BJ (cell line): ENCODE data around the gene SPEM2. TPM values are rescaled to one million over a fixed set of nuclear protein-coding genes. Genes with fewer than 3 reads are reported as not detected.

Source experiments
- CTCF ChIA-PET: fragments of 350-600 bp; formaldehyde crosslinking; extraction: SDS; loops from one replicate; lab custom pipeline; 2021; ENCODE audit warnings: antibody characterized with exemption, inconsistent platforms; lab: Yijun Ruan, JAX
- POLR2A ChIA-PET: fragments of 300-600 bp; sonication (Branson Sonifier 250); formaldehyde crosslinking; extraction: SDS; loops from one replicate; lab custom pipeline; 2021; ENCODE audit warnings: antibody characterized with exemption; lab: Charles Lee
- DNase-seq: peaks from one replicate; pipeline ENCODE4 v3.0.0-alpha.2; 2011; ENCODE audit warnings: low read depth
- H3K27me3 ChIP-seq: 2 replicates; pipeline ENCODE4 v1.6.0; 2011; ENCODE audit warnings: low read length; ENCODE audit not compliant: control insufficient read depth, insufficient read depth
- H3K36me3 ChIP-seq: 2 replicates; pipeline ENCODE4 v1.5.1; 2011; ENCODE audit warnings: low read length; ENCODE audit not compliant: control insufficient read depth, insufficient read depth
- H3K4me3 ChIP-seq: 2 replicates; pipeline ENCODE4 v1.5.1; 2011; ENCODE audit warnings: low read depth, mild to moderate bottlenecking, control low read depth, low read length
- polyA plus RNA-seq: library from polyadenylated mRNA; depleted of rRNA; stranded (reverse); fragments of >200 nt; gene quantifications from 2 replicates; pipeline ENCODE4 v1.2.3, GENCODE V29; 2011
- TF ChIP-seq, protein P1 (sequence below): IDR thresholded peaks from 2 replicates; pipeline ENCODE4 v1.5.1; 2011; ENCODE audit warnings: low read depth, mild to moderate bottlenecking, control low read depth, inconsistent platforms, low read length, moderate library complexity; ENCODE audit not compliant: insufficient read depth

Gene SPEM2
- polyA plus RNA-seq, 1 experiment, result not detected

DNA sequence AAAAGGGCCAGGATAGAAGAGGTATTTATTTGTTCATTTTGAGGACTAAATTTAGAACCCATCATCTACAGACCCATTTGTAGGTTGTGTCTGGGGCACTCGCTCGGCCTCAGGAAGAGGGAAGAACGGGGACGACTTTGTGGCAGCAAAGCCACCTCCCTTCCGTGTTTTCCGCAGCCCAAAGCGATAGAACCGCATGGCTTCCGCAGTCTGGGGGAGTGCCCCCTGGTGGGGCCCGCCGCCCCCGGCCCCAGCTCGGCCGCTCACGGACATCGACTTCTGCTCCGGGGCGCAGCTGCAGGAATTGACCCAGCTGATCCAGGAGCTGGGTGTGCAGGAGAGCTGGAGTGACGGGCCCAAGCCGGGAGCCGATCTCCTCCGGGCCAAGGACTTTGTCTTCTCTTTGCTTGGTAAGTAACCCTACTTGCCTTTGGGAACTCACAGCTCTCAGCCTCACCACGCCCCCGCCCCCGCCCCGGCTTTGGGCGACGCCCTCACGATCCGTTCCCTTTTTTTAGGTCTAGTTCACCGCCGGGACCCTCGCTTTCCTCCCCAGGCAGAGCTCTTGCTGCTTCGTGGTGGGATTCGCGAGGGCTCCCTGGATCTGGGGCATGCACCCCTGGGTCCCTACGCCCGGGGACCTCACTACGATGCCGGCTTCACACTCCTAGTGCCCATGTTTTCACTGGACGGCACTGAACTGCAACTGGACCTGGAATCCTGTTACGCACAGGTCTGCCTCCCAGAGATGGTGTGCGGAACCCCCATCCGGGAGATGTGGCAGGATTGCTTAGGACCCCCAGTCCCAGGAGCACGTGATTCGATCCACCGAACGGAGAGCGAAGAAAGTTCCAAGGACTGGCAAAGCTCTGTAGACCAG lies 10.5 kb downstream of the SPEM2 start:
- ChIA-PET CTCF (interaction anchor here (0.8 to 5.4 kb wide), 19 partner anchors 8 to 185 kb away, joined by 3 to 45 read pairs (median 7); partner anchors contain the start of genes CTDNEP1, POLR2A, SENP3 and TMEM256), POLR2A (interaction anchor here (0.6 kb wide), 1 partner anchor 51 kb away, joined by 3 read pairs; no protein-coding TSS in a partner anchor)
- TF ChIP-seq, protein P1, sequence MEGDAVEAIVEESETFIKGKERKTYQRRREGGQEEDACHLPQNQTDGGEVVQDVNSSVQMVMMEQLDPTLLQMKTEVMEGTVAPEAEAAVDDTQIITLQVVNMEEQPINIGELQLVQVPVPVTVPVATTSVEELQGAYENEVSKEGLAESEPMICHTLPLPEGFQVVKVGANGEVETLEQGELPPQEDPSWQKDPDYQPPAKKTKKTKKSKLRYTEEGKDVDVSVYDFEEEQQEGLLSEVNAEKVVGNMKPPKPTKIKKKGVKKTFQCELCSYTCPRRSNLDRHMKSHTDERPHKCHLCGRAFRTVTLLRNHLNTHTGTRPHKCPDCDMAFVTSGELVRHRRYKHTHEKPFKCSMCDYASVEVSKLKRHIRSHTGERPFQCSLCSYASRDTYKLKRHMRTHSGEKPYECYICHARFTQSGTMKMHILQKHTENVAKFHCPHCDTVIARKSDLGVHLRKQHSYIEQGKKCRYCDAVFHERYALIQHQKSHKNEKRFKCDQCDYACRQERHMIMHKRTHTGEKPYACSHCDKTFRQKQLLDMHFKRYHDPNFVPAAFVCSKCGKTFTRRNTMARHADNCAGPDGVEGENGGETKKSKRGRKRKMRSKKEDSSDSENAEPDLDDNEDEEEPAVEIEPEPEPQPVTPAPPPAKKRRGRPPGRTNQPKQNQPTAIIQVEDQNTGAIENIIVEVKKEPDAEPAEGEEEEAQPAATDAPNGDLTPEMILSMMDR, result peak; percentile 27
- DNase-seq, result no peak
- Histone ChIP-seq H3K36me3 (no peaks in the 10 kb centered on the region), H3K27me3 (peaks cover 19% of the 10 kb centered on the region), H3K4me3 (peak overlapping the region; percentile 44)

DNA sequence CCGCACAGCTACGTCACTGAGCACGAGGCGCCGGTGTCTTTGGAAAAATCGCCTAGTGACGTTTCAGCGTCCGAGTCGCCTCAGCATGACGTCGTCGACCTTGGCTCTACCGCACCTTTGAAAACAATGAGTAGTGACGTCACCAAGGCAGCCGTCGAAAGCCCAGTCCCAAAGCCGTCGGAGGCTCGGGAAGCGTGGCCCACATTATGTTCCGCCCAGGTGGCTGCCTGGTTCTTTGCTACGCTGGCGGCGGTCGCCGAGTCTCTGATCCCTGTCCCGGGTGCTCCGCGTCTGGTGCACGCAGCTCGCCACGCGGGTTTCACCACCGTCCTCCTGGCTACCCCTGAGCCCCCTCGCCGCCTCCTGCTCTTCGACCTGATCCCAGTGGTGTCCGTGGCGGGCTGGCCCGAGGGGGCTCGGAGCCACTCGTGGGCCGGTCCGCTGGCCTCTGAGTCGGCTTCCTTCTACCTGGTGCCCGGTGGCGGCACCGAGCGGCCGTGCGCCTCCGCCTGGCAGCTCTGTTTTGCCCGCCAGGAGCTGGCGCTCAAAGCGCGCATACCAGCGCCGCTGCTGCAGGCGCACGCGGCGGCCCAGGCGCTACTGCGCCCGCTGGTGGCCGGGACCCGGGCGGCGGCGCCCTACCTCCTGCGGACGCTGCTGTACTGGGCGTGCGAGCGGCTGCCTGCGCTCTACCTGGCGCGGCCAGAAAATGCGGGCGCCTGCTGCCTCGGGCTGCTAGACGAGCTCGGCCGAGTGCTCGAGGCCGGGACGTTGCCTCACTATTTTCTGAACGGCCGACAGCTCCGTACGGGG lies 11.3 kb downstream of the SPEM2 start:
- H3K4me3 ChIP-seq, result peak overlapping the region; percentile 23
- H3K36me3 ChIP-seq, result no peaks in the 10 kb centered on the region
- no peak for DNase-seq
- peaks cover 23% of the 10 kb centered on the region for H3K27me3 ChIP-seq
- TF ChIP-seq, protein P1, result peak; percentile 48
- ChIA-PET POLR2A (interaction anchor here (0.6 kb wide), 1 partner anchor 16 kb away, joined by 3 read pairs; no protein-coding TSS in a partner anchor), CTCF (interaction anchor here (0.6 to 5.4 kb wide), 31 partner anchors 9 to 190 kb away, joined by 3 to 45 read pairs (median 6); partner anchors contain the start of genes CTDNEP1, NLGN2, POLR2A and SAT2)

DNA sequence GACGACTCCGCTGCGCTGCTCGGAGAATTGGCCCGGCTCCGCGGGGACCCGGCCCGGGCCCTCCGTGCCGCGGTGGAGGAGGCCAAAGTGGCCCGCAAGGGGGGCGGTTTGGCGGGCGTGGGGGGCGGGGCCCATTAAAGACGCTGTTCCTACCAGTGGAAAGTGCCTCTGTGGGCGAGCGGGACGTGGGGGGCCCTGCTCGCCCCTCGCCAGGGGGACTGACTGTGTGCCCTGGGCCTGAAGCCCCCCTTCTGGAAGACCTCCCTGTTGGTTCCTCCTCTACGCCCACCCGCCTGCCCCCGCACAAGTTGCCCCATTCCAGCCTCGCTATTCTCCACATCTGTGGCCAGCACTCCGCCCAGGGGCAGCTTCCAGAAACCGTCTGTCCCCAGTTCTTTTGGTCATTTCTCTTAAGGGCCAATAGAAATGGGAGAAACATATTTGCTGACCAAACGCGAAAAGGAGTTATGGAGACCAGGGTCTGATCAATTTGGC lies 12.0 kb downstream of the SPEM2 start:
- CTCF ChIA-PET, result interaction anchor here (0.6 to 5.4 kb wide), 21 partner anchors 10 to 190 kb away, joined by 3 to 45 read pairs (median 7); partner anchors contain the start of genes NLGN2, POLR2A, SAT2 and SENP3
- Histone ChIP-seq H3K4me3 (0 out of 2 replicates have a peak overlapping the region, but pooled peaks have one; percentile 1), H3K27me3 (peaks cover 23% of the 10 kb centered on the region), H3K36me3 (no peaks in the 10 kb centered on the region)
- POLR2A ChIA-PET, result interaction anchor here (0.6 kb wide), 1 partner anchor 16 kb away, joined by 3 read pairs; no protein-coding TSS in a partner anchor
- TF ChIP-seq, protein P1, result no peak
- no peak for DNase-seq

DNA sequence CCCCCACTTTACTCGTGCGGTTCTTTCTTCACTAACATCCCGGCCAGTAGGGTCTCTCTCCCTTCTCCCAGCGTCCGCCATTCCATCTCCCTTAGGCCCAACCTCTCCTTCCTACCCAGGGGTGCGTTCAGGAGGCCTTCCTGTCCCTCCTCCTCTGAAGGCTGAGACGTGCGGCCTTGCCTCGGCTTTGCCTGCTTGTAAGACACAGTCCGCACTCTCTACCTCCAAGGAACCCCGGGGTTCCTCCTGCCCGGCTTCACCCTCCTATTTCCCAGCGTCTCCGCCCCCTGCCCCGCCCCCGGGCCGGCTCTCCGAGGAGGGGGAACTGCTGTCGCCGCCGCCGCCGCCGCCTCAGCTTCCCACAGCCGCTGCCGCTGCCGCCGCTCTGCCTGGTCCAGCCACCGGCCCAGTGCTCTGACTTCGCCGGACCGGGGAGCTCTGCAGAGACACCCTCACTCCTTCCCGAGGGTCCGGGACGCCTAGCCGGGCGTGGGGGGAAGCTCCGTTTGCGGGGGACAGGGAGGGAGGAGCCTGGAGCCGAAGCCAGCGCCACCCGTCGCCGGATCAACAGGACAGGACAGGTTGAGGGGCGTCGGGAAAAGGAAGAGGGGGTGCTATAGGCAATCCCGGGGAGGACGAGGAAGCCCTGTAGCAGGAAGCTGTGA lies 12.7 kb downstream of the SPEM2 start:
- no peak for DNase-seq
- TF ChIP-seq, protein P1, result no peak
- H3K4me3 ChIP-seq, result peak overlapping the region; percentile 9; the same call in 1 of the 2 replicates
- no peaks in the 10 kb centered on the region for H3K36me3 ChIP-seq
- peaks cover 23% of the 10 kb centered on the region for H3K27me3 ChIP-seq
- ChIA-PET CTCF (interaction anchor here (0.6 to 5.4 kb wide), 9 partner anchors 9 to 151 kb away, joined by 3 to 45 read pairs (median 7); partner anchors contain the start of genes POLR2A, SENP3, SOX15 and TMEM95), POLR2A (interaction anchor here (0.5 kb wide), 1 partner anchor 118 kb away, joined by 3 read pairs; no protein-coding TSS in a partner anchor)
